ENCODE data around the gene RBM5.

The RBM5 gene

DNA sequence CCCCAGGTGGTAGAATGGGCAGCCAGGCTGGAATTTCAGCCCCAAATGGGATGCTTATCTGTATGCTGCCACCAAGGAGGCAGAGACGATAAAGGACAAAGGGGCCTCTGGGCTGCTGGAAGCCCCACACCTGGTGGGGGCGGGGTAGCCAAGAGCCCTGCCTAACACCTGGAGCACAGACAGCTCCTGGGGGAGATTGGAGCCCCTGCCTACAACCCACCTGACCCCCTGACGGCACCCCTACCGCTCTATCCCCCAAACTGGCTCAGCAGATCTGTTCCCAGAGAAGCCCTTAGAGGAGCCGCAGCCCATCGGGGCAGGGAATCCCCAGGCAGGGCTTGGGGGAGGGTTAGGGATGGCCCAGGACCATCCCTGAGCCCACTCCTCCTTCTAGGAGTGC is 50.6 kb downstream of the RBM5 start:
- DNase-seq (ENCODE audit: low spot score) = no peak

DNA sequence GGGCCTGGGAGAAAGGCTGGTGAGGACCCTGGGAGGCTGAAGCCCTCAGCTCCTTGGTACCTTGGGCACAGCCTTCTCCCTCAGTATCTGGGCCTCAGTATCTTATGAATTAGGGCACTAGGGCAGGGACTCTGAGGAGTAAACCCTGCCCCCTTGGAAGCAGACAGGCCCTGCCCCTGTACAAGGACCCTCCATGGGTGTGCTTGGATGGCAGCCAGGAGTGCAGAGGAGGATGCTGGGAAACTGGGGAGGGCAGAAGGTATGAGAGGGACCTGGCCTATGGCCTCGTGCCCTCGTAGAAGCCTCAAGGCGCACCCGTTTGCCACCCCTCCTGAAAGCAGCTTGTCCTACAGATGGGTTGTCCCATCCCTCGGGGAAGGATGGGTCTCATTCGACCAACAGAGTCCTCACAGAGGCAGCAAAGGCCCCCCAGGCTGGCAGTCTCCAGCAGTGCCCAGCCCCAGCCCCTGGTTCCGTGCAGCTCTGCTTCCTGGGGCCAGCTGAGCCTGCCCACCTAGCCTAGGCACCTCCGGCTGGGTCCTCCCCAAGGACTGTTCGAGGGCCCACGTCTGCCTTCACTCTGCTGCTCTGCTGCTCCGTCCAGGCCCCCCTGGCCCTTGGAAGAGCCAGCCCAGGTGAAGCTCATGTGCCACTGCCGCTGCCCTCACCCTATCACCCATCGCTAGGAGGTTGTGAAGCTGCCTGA is 51.2 kb downstream of the RBM5 start:
- no peak for DNase-seq (ENCODE audit: low spot score)

DNA sequence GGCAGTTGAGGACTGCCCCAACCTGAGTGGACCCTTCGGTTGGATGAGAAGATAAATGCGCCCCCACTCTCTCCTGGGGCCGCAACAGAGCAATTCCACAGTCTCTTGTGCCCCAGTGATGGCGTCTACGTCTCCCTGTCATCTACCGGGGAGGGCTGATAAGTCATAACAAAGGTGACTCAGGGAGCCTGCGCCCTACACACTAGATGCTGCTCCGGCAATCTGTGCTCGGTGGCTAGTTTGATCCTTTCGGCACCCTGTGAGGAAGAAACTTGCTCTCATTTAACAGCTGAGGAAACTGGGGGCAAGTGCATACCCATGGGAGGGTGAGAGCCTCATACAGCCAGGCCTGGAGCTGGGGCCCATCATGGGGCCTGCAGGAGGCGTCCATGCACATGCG is 52.3 kb downstream of the RBM5 start:
- no peak for DNase-seq (ENCODE audit: low spot score)

DNA sequence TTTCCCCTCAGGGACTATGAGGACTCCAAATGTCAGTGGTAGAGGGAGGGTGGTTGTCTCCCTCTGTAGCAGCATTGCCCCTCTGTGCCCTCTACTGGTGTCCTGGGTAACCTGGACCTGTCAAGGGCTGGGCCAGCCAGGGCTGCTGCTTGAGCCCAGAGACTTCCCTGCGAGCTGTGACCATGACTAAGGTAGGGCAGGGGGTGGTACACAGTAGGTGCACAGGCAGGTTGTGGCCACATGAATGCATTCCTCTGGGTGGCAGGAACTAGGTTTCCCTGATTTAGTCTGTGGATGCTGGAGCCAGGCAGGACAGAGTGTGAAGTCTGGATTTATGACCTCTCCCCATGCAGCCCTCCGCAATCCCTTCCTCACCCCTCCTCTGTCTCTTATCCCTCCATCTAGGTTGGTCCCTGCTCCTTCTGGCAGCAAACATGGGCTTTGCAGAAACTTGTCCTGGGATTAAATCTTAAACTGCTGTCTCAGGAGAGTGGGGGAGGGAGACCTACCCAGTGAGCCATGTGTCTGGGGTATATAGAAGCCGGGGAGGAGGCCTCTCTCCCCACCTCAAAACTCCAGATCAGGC is 57.7 kb downstream of the RBM5 start:
- DNase-seq (ENCODE audit: low spot score) = no peak

DNA sequence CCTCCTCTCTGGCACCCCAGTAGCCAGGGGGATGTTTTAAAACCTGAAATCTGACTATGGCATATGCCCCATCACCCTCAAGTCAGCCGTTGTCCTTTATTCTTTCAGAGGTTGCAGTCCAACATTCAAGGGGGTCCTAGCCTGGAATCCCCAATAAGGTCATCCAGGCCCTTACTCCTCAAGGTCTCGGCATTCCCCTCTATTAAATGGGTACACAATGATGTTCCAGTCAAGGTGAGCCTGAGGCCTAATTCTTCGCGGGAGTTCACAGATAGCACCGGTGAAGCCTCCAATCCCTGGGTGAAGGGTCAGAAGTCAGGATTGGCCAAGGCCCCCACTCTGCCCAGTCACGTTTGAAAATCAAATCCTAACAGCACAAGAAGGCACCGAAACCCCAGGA is 58.3 kb downstream of the RBM5 start:
- DNase-seq (ENCODE audit: low spot score) = no peak

DNA sequence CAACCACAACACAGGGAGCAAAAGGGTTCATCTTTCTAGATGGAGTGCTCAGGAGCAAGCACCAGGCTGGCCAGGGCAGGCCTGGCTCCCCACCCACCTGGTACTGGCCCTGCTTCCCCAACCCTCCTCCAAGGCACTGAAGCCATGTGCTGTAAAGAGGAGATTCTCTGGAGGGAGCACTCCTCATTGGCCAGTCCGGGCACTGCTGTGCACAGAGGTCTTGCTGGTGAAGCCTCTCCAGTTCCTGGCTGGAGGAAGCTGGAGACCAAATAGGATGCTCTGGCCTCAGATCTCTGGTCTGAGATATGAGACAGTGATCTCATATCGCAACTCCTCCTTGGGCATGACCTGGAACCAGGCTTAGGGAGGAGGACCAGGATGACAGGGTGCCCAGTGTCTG is 58.7 kb downstream of the RBM5 start:
- DNase-seq (ENCODE audit: low spot score) = no peak

DNA sequence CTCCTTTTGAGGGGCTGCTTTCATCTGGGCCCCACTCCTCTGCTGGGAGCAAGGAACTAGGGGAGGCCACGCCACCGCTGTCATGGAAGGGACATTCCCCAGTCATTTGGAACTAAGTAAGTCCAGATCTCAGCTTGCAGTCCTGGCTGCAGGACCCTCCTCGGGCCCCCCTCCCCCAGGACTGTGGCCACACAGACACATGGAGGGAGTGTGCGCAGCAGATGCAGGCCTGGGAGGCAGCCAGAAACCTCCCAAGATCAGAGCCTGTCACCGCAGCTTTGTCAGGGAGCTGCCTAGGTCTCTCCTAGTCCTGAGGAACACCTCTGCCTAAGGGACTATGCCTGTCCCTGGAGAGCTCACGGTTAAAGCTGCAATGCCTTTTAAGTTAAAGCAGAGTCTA is 59.1 kb downstream of the RBM5 start:
- DNase-seq (ENCODE audit: low spot score) = no peak

DNA sequence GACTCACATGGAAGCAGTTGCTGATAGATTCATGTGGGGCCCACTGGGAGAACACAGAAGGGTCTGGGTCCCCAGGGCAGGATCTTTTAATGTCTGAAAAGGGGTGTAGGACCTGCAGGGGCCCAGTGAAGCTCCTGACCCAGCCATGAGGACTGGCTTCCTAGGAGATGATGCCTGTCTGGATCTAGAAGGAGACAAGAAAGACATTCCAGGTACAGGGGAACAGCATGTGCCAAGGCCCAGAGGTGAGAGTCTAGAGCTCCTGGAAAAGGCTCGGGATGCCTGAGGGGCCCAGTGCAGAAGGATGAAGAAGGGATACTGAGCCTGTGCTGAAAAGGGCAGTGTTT is 61.7 kb downstream of the RBM5 start:
- DNase-seq (ENCODE audit: low spot score) = no peak

DNA sequence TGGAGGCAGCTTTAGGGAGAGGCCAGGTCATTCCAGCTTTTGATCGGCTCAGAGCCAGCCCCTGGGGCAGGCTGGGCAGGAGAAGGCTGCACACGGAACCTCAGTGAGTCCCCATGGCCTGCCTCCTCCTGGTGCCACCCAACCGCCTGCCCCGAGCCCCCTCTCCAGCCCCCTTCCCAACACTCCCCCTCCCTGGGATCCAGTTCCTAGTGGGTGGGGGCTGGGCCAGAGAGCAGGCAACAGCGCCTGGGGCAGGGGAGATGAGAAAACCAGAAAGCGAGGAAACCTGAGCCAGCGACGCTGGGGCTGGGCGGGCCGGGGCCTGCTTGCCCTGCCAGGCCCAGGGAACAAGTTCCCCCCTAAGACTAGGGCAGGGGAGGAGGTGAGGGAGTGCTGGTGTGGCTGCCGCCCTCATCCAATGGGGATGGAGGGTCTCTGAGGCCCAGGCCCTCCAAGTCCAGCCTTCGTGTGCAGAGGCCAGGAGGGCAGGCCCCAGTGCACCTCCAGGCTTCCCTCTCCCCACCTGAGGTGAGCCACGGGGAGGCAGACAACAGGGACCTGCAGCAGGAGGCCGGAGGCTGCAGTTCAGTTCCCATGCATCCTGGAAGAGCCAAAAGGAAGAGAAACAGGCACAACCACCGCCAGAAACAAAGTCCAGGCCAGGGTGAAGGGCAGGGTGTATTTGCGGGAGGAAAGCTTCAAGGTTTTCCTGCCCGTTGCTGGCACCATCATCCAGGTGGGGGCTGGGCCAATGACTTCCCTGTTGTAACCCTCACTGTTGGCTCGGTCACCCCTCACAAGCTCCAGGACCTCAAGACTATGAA is 62.4 kb downstream of the RBM5 start:
- peak; percentile 84 for DNase-seq (ENCODE audit: low spot score)

DNA sequence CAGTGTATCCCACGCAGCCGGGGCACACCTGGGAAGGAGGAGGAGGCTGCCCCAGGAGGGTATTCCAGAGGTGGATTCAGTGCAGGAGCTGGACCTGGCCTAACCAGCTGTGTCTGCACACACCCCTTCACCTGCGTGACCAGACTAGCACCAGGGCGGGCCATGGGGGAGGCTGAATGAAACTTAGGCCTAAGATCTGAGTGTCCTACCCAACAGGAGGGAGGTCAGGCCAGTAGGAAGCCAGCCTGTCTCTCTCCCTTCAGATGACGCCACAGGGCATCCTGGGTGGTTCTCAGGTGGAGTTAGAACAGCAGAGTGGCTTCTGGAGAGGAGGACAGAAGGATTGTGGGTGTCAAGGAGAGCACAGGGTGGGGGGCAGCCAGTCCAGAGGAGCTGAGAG is 63.0 kb downstream of the RBM5 start:
- DNase-seq (ENCODE audit: low spot score) = no peak

DNA sequence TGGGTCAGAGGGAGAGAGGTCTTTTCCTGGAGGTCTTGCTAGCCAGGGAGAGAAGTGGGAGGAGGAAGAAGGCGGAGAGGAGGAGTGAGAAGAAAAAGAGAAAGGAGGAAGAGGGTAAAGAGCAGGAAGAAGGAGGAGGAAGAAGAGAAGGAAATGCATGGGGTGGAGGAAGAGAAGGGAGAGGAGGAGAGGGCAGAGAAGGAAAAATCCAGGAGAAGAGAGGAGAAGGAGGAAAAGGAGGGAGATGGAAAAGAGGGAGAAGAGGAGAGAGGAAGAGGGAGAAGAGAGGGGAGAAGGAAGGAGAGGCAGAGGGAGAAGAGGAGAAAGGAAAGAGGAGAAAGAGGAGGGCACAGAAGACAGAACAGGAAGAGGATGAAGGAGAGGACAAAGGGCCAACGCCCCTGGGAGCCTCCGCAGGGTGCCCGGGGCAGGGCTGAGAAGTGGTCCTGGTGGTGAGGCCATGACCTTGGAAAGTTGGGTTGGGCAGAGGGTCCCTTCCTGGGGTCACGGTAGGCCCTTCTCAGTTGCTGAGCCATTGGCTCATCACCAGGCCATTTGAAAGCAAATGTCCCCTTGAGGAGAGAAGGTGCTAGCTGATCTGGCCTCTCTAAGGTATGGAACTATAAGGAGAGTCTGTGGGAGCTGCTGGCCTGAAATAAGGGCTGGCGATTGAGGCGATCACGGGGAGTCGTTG is 65.2 kb downstream of the RBM5 start:
- DNase-seq (ENCODE audit: low spot score) = no peak

DNA sequence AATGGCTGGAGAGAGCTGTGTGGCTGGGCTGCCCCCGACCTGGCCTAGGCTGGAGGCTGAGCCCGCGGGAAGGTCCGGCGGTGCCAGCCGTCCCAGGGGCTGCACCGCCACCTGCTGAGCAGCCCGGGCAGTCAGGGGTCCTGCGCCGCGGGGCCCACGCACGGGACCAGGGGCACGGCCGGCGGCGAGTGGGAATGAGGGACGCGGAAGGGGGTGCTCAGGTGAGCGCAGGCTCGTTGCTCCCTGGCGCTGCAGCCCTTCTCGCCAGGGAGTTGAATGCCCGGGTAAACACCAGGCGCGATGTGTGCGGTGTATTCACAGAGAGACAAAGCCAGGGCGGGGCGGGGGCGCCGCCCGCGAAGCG is 65.7 kb downstream of the RBM5 start:
- DNase-seq (ENCODE audit: low spot score) = no peak

DNA sequence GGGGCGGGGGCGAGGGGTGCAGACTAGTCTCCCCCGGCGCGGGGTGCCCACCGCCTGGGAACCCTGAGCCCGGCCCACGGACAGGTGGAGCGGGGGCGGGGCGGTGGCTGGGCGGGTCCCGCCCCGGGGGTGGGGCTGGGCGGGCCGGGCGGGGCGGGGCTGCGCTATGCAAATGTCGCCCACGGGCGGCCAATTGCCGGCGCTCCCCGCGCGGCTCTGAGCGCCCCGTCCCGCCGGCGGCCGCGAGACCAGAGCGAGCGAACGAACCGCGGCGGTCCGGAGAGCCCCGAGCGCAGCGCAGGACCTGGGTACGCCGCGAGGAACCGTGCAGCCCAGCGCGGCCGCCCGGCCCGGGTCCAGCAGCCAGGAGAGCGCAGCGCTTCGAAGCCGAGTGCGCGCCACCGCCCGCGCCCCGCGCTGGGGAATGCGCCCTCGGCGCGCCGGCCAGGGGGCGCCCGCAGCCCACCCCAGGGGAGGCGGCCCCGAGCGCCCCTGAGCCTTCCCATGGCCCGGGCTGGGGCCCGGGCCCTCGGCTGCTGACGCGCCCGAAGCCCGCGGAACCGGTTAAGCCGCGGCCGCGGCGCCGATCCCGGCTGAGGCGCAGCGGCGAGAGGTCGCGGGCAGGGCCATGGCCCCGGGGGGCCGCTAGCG is 66.2 kb downstream of the RBM5 start, which contains the start of gene SEMA3F:
Gene SEMA3F (plus strand): TSS at position 485 of the 651 bp plus-strand sequence. CDS start 4,299 bp downstream, outside the sequence.
- peak; percentile 84 for DNase-seq (ENCODE audit: low spot score)

DNA sequence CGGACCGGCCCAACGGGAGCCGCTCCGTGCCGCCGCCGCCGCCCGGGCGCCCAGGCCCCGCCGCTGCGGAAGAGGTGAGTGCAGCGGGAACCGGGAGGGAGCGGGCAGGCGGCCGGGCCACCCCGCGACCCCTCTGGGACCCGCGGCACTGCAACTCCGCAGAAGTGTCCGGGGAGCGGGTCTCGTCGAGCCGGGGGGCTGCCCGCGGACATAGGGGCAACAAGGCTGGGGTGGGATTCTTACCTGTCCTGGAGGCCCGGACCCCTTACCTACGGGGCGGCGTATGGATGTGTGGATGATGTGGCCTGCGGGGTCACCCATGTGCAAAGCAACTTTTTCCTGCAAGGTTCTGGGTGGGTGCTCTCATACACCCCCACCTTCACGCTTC is 66.8 kb downstream of the RBM5 start:
- no peak for DNase-seq (ENCODE audit: low spot score)

DNA sequence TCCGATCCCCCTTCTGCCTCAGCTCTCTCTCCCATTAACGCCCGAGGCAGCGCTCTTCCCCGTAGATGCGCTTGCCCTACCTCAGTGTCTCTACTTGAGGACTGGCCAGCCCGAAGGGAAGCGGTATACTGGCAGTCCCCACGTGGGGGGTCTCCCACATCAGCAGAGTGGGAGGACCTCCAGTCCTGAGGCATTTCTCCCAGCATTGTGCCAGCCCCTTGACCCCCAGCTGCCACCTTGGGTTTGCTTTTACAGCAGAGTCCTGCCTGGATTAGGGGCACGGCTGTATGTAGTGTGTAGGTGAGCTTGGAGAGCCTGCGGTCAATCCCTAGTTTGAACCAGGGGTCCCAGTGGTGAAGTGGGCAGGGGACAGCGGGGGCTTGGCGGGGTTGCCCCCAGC is 67.2 kb downstream of the RBM5 start:
- no peak for DNase-seq (ENCODE audit: low spot score)

DNA sequence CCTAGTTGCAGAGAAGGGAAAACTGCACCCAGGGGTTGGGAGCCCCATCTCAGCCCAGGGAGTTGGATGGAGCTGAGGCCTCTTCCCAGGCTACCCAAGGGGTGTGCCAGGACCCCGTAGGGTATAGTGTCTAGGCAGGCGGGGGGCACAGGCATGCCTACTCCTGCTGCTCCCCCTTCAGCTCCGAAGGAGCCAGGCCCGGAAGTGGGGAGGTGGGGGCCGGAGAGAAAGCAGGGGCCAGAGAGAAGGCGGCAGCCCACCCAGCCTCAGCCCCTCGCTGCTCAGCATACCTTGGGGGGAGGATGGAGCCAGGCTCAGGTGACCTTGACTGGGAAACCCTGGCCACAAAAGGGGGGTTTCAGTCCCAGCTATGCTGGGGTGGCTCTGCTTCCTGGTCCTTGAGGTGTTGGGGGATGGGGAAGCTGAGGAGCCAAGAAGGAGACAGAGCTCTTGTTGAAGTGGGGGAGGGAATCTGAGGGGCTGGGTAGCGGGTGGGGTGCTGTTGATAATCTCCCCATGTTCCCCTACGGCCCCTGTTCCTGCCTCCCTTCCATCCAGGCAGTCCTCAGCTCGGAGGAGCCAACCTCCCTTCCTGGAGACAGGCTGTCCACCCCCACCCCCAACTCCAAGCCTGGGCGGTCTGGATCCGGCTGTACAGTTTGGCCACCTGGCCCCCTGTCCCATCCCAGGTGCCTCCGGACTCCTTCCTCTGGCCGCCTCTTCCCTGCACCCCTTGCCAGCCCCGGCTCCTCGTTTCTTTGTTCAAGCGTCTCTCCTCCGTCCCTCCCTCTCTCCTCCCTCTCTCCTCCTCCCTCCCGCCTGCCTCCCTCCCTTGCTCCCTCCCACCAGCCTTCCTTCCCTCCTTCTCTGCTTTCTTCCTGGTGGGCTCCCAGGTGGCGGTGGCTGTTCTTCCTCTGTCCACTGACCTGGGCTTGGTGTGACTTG is 68.1 kb downstream of the RBM5 start:
- no peak for DNase-seq (ENCODE audit: low spot score)

DNA sequence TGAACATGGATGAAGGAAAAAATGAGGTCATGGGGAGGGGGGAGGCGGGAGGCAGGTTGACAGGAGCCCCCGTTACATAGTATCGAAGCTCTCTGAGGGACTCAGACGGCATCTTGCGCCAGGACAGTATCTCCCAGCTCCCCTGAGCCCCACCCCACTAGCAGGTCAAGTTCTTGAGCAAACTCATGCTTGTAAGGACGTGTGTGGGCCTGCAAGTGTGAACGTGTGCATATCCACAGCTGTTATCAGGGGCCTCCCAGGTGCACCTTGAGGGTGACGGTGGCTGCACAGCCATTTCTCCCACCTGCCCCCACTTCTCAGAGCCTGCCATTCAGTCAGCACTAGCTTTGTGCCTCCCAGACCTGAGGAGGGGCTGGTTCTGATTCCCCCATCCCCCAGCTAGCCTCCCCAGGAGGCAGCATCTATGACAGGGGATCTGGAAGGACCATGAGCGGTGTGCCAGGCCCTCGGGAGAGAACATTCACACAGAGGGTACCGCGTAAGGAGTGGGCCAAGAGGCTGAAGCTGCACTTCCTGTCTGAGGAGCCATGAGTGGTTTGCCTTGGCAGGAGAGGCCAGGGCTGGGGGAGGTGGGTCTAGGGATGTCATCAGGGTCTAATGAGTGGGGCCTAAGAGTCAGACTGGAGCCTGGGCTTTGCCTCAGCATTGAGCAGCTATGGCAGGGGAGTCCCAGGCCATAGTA is 69.3 kb downstream of the RBM5 start:
- DNase-seq (ENCODE audit: low spot score) = no peak

DNA sequence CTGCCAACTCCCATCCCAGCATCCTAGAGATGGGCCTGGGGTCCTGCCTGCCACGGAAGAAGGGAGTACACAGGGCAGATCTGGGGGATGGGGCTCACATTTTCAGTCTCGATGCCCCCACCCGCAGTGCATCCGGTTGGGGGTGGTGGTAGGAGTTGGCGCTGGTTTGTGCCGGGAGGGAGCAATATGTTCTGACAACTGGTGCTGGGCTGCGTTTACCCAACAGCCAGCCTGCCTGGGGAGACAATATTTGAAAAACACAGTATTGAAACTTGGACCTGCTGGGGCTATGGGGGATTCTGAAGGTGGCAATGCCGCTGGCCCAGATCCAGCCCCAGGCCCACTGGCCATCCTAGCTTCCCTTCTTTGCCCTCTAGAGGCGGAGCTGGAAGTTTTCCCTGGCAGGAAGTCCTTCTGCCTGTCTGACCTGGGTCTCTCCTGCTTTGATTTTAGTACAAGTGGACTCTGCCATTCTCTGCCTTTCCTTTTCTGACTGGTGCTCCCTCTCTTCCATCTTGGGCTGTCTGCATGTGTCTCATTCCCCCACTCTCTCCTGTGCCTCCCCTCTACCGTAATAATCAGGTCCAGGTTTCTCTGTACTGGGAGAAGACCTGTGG is 69.9 kb downstream of the RBM5 start:
- no peak for DNase-seq (ENCODE audit: low spot score)

DNA sequence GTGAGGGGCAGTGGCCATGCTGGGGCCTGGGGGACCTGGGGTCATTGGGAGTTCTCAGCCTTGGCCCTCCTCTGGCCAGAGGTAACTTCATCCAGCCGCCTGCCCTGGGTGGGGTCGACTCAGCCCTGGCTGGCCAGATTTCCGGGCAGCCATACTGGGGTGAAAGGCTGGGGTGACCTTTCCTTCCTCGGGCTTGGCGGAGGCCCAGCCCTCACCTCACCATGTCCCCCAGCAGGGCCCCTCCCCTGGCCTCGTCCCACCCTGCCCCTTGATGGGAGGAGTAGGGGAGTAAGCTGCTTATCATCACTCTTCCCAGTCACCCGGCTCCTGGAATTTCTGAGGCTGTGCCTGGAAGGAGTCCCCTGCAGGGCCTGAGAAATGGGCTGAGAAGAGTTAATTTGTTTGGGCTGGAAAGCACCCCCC is 71.9 kb downstream of the RBM5 start:
- no peak for DNase-seq (ENCODE audit: low spot score)

DNA sequence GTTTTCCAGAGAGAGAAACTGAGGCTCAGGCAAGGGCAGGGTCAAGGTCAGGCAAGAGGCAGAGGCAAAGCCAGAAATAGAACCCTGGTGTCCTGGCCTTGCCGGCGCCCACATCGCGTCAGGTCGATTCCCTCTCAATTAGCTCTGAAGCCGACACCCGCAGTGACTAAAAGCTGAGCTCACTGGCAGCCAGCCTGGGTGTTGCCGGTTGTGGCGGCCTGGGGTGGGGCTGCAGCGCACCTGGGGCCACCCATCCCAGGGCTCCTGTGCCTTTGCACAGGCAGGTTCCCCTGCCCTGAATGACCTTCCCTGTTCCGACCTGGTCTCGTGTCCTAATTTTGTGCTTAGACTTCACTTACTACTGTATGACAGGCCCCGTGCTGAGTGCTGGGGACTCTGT is 72.6 kb downstream of the RBM5 start:
- DNase-seq (ENCODE audit: low spot score) = no peak

All from ecto neural progenitor cell (in vitro differentiated cells).